HEK293T (cell line): ENCODE data around the gene FBXO9.

ENCODE experiments used
- BHLHE40 ChIP-seq: fragments of 450-650 bp; IDR thresholded peaks from 2 replicates; pipeline ENCODE4 v1.6.1; 2016; ENCODE audit warnings: mild to moderate bottlenecking, moderate library complexity, borderline replicate concordance
- CTBP1 ChIP-seq: fragments of 450-650 bp; IDR thresholded peaks from 2 replicates; pipeline ENCODE4 v1.6.1; 2016; ENCODE audit warnings: borderline replicate concordance
- FOXA1 ChIP-seq: fragments of 450-650 bp; IDR thresholded peaks from 2 replicates; pipeline ENCODE4 v1.6.1; 2016; ENCODE audit warnings: mild to moderate bottlenecking
- HDGF ChIP-seq: fragments of 450-650 bp; IDR thresholded peaks from 2 replicates; pipeline ENCODE4 v1.6.1; 2017; ENCODE audit warnings: antibody characterized with exemption, borderline replicate concordance
- LEF1 ChIP-seq: fragments of 450-650 bp; IDR thresholded peaks from 2 replicates; pipeline ENCODE4 v1.6.1; 2017; ENCODE audit warnings: mild to moderate bottlenecking, borderline replicate concordance
- NFRKB ChIP-seq: fragments of 450-650 bp; IDR thresholded peaks from 2 replicates; pipeline ENCODE4 v1.6.1; 2016; ENCODE audit warnings: mild to moderate bottlenecking, moderate library complexity
- PKNOX1 ChIP-seq: fragments of 450-650 bp; IDR thresholded peaks from 2 replicates; pipeline ENCODE4 v1.6.1; 2016
- TARDBP ChIP-seq: fragments of 450-650 bp; IDR thresholded peaks from 2 replicates; pipeline ENCODE4 v1.6.1; 2016
- ZNF384 ChIP-seq: fragments of 450-650 bp; IDR thresholded peaks from 2 replicates; pipeline ENCODE4 v1.6.1; 2016

- TF ChIP-seq LEF1 (no peak), ZNF384 (no peak), BHLHE40 (no peak), FOXA1 (no peak), TARDBP (no peak), PKNOX1 (no peak), NFRKB (no peak), CTBP1 (no peak), HDGF (no peak)
These were observed 49.7 kb upstream of the FBXO9 start for GRCh38 chr6:53015486-53015885.
